SK-N-SH (cell line): ENCODE data around the gene PERM1.

Experiments used
- CTCF ChIP-seq: fragments of 200-600 bp; sonication (generic); IDR thresholded peaks from 2 replicates; pipeline ENCODE4 v1.6.1; 2017; ENCODE audit warnings: antibody characterized with exemption, mild to moderate bottlenecking, moderate library complexity
- EP300 ChIP-seq, 2 experiments: IDR thresholded peaks; 2 replicates each; pipeline versions ENCODE4 v1.4.0 to v1.6.1; 2012; ENCODE audit warnings: borderline replicate concordance in 1 of 2, low read depth in 1 of 2, low read length in 1 of 2
- GATA2 ChIP-seq: sonication (generic); formaldehyde crosslinking; IDR thresholded peaks from 2 replicates; pipeline ENCODE4 v1.5.0; 2020; ENCODE audit warnings: mild to moderate bottlenecking, missing genetic modification reagents
- MEF2A ChIP-seq: IDR thresholded peaks from 2 replicates; pipeline ENCODE4 v1.4.0; 2012; ENCODE audit warnings: low read depth, borderline replicate concordance
- MXI1 ChIP-seq: IDR thresholded peaks from 2 replicates; pipeline ENCODE4 v1.6.1; 2012; ENCODE audit warnings: mild to moderate bottlenecking, low read depth, low read length, improper control_type of control experiment
- NRF1 ChIP-seq: IDR thresholded peaks from 2 replicates; pipeline ENCODE4 v1.6.1; 2012; ENCODE audit warnings: low read depth, mild to moderate bottlenecking, low read length
- PBX3 ChIP-seq: IDR thresholded peaks from 2 replicates; pipeline ENCODE4; 2012
- POLR2AphosphoS5 ChIP-seq: IDR thresholded peaks from 2 replicates; pipeline ENCODE4 v1.6.1; 2012; ENCODE audit warnings: low read depth, low read length
- RCOR1 ChIP-seq: fragments of 150-350 bp; IDR thresholded peaks from 2 replicates; pipeline ENCODE4 v1.6.1; 2017; ENCODE audit warnings: antibody characterized with exemption, low read length
- RFX5 ChIP-seq: IDR thresholded peaks from 2 replicates; pipeline ENCODE4 v1.6.1; 2012; ENCODE audit warnings: mild to moderate bottlenecking, improper control_type of control experiment, low read length

GRCh38 chr1:972726-973458 is 9.0 kb downstream of the PERM1 start:
- no peak for TF ChIP-seq MXI1
- no peak for TF ChIP-seq CTCF
- no peak for TF ChIP-seq RFX5
- TF ChIP-seq MEF2A: no peak
- no peak for TF ChIP-seq NRF1
- TF ChIP-seq GATA2 (CRISPR knock-in tag): no peak
- no peak for TF ChIP-seq RCOR1
- TF ChIP-seq PBX3: no peak
- no peak for TF ChIP-seq POLR2AphosphoS5
- TF ChIP-seq EP300 (IDR thresholded peaks at IDR 0.05; ENCODE audit: borderline replicate concordance in 1 of 2, low read depth in 1 of 2, low read length in 1 of 2): no peak
